ENCODE measurements around the gene HLA-B. TPM values are rescaled to one million over a fixed set of nuclear protein-coding genes. Genes with fewer than 3 reads are reported as not detected.

Gene HLA-B
- total and polyA plus RNA-seq, 3 experiments from 2014 or later, result 3,705 to 8,337 (median 3,812) TPM

GRCh38 chr6:31317036-31317435 lies 39.9 kb downstream of the HLA-B start:
- CTCF ChIA-PET, result no interaction called here

GRCh38 chr6:31309641-31310040 lies 47.3 kb downstream of the HLA-B start:
- peak overlapping the region; percentile 18 to 83 (median 52) for H3K4me3 Mint-ChIP-seq
- Histone ChIP-seq H3K9me3 (ENCODE audit: low read length) (no peaks in the 10 kb centered on the region), H3K27ac (ENCODE audit: low read depth, low read length) (no peak overlapping the region), H3K4me3 (ENCODE audit: low read length) (no peak overlapping the region), H3K27me3 (ENCODE audit: insufficient read depth, low read length, poor library complexity, severe bottlenecking) (peaks cover 3% of the 10 kb centered on the region), H3K4me1 (ENCODE audit: insufficient read depth, low read length) (peaks cover 3% of the 10 kb centered on the region), H3K36me3 (ENCODE audit: insufficient read depth, low read length) (no peaks in the 10 kb centered on the region)
- no peak overlapping the region for H3K27ac Mint-ChIP-seq
- H3K9me3 Mint-ChIP-seq, result no peaks in the 10 kb centered on the region
- DNase-seq, result no peak
- H3K36me3 Mint-ChIP-seq, result no peaks in the 10 kb centered on the region
- ChIA-PET CTCF (interaction anchor here (1.4 to 2.3 kb wide), 2 partner anchors 20 to 113 kb away, joined by 4 to 9 read pairs; no protein-coding TSS in a partner anchor), POLR2A (interaction anchor here (1.5 kb wide), 1 partner anchor 45 kb away, joined by 6 read pairs; no protein-coding TSS in a partner anchor)
- peaks cover 9 to 22% of the 10 kb centered on the region in 2 donors for H3K27me3 Mint-ChIP-seq
- H3K4me1 Mint-ChIP-seq, result peaks cover 0 to 10% (median 6%) of the 10 kb centered on the region in 3 donors

More at GRCh38 chr6:31317036-31317435, 39.9 kb downstream of the HLA-B start:
- peaks cover 4% of the 10 kb centered on the region for H3K27me3 ChIP-seq (ENCODE audit: insufficient read depth, low read length, poor library complexity, severe bottlenecking)
- no peaks in the 10 kb centered on the region for H3K9me3 ChIP-seq (ENCODE audit: low read length)
- Mint-ChIP-seq H3K4me3 (no peak overlapping the region), H3K9me3 (no peaks in the 10 kb centered on the region), H3K36me3 (no peaks in the 10 kb centered on the region), H3K27me3 (peaks cover 3 to 65% of the 10 kb centered on the region in 2 donors), H3K4me1 (no peaks in the 10 kb centered on the region), H3K27ac (no peak overlapping the region)
- no peak for DNase-seq
- H3K36me3 ChIP-seq (ENCODE audit: insufficient read depth, low read length), result no peaks in the 10 kb centered on the region
- no peak overlapping the region for H3K27ac ChIP-seq (ENCODE audit: low read depth, low read length)
- POLR2A ChIA-PET, result no interaction called here
- H3K4me1 ChIP-seq (ENCODE audit: insufficient read depth, low read length), result no peaks in the 10 kb centered on the region
- no peak overlapping the region for H3K4me3 ChIP-seq (ENCODE audit: low read length)

- H3K4me3 Mint-ChIP-seq, result peak overlapping the region in 6 of 7 donors; percentile 24 to 91 (median 86)
- CTCF ChIA-PET, result interaction anchor here (1.4 to 2.4 kb wide), 3 partner anchors 21 to 112 kb away, joined by 4 to 9 read pairs (median 9); no protein-coding TSS in a partner anchor
- peak overlapping the region; percentile 57 for H3K4me3 ChIP-seq (ENCODE audit: low read length)
Measured at GRCh38 chr6:31308845-31309175, 48.2 kb downstream of the HLA-B start.

GRCh38 chr6:31308050-31308844 lies 48.7 kb downstream of the HLA-B start:
- H3K36me3 ChIP-seq (ENCODE audit: insufficient read depth, low read length), result no peaks in the 10 kb centered on the region
- H3K9me3 Mint-ChIP-seq, result no peaks in the 10 kb centered on the region
- H3K27me3 Mint-ChIP-seq, result peaks cover 11 to 13% of the 10 kb centered on the region in 2 donors
- CTCF ChIA-PET, result interaction anchor here (0.8 to 2.4 kb wide), 4 partner anchors 21 to 179 kb away, joined by 4 to 9 read pairs (median 6); no protein-coding TSS in a partner anchor
- peak overlapping the region; percentile 57 for H3K4me3 ChIP-seq (ENCODE audit: low read length)
- peak; percentile 47 to 84 (median 76) for DNase-seq
- H3K27ac Mint-ChIP-seq, result peak overlapping the region in 5 of 8 donors; percentile 74 to 94 (median 84)
- peaks cover 0 to 10% (median 6%) of the 10 kb centered on the region in 3 donors for H3K4me1 Mint-ChIP-seq
- H3K4me3 Mint-ChIP-seq, result peak overlapping the region; percentile 83 to 92 (median 86)
- POLR2A ChIA-PET, result interaction anchor here (0.6 to 1.8 kb wide), 8 partner anchors 19 to 1559 kb away, joined by 3 to 10 read pairs (median 3); partner anchors contain the start of gene HLA-C
- peaks cover 3% of the 10 kb centered on the region for H3K27me3 ChIP-seq (ENCODE audit: insufficient read depth, low read length, poor library complexity, severe bottlenecking)
- H3K36me3 Mint-ChIP-seq, result no peaks in the 10 kb centered on the region
- no peaks in the 10 kb centered on the region for H3K9me3 ChIP-seq (ENCODE audit: low read length)
- peaks cover 3% of the 10 kb centered on the region for H3K4me1 ChIP-seq (ENCODE audit: insufficient read depth, low read length)
- H3K27ac ChIP-seq (ENCODE audit: low read depth, low read length), result no peak overlapping the region

More at GRCh38 chr6:31308845-31309175, 48.2 kb downstream of the HLA-B start:
- POLR2A ChIA-PET, result interaction anchor here (0.6 to 1.8 kb wide), 5 partner anchors 20 to 390 kb away, joined by 3 to 10 read pairs (median 3); partner anchors contain the start of gene HLA-C
- Mint-ChIP-seq H3K27me3 (peaks cover 9 to 14% of the 10 kb centered on the region in 2 donors), H3K9me3 (no peaks in the 10 kb centered on the region), H3K27ac (no peak overlapping the region), H3K36me3 (no peaks in the 10 kb centered on the region), H3K4me1 (peaks cover 0 to 10% (median 6%) of the 10 kb centered on the region in 3 donors)
- no peak for DNase-seq
- H3K9me3 ChIP-seq (ENCODE audit: low read length), result no peaks in the 10 kb centered on the region
- H3K27me3 ChIP-seq (ENCODE audit: insufficient read depth, low read length, poor library complexity, severe bottlenecking), result peaks cover 3% of the 10 kb centered on the region
- no peaks in the 10 kb centered on the region for H3K36me3 ChIP-seq (ENCODE audit: insufficient read depth, low read length)
- peaks cover 3% of the 10 kb centered on the region for H3K4me1 ChIP-seq (ENCODE audit: insufficient read depth, low read length)
- no peak overlapping the region for H3K27ac ChIP-seq (ENCODE audit: low read depth, low read length)

GRCh38 chr6:31307669-31308049 lies 49.3 kb downstream of the HLA-B start:
- H3K4me3 ChIP-seq (ENCODE audit: low read length), result peak overlapping the region; percentile 57

GRCh38 chr6:31305703-31306219 lies 51.2 kb downstream of the HLA-B start:
- ChIA-PET POLR2A (interaction anchor here (0.6 kb wide), 1 partner anchor 37 kb away, joined by 16 read pairs; no protein-coding TSS in a partner anchor), CTCF (no interaction called here)
- Histone ChIP-seq H3K4me3 (ENCODE audit: low read length) (no peak overlapping the region), H3K36me3 (ENCODE audit: insufficient read depth, low read length) (no peaks in the 10 kb centered on the region), H3K4me1 (ENCODE audit: insufficient read depth, low read length) (peaks cover 3% of the 10 kb centered on the region), H3K27me3 (ENCODE audit: insufficient read depth, low read length, poor library complexity, severe bottlenecking) (peaks cover 3% of the 10 kb centered on the region), H3K27ac (ENCODE audit: low read depth, low read length) (no peak overlapping the region), H3K9me3 (ENCODE audit: low read length) (no peaks in the 10 kb centered on the region)
- no peaks in the 10 kb centered on the region for H3K9me3 Mint-ChIP-seq
- H3K27me3 Mint-ChIP-seq, result peaks cover 13 to 20% of the 10 kb centered on the region in 2 donors
- H3K36me3 Mint-ChIP-seq, result no peaks in the 10 kb centered on the region
- H3K4me1 Mint-ChIP-seq, result peaks cover 0 to 10% (median 6%) of the 10 kb centered on the region in 3 donors
- no peak overlapping the region for H3K4me3 Mint-ChIP-seq
- no peak overlapping the region for H3K27ac Mint-ChIP-seq
- DNase-seq, result no peak

More at GRCh38 chr6:31307669-31308049, 49.3 kb downstream of the HLA-B start:
- POLR2A ChIA-PET, result interaction anchor here (0.6 to 1.8 kb wide), 6 partner anchors 19 to 1558 kb away, joined by 3 to 10 read pairs (median 3); partner anchors contain the start of gene HLA-C
- Mint-ChIP-seq H3K27me3 (peaks cover 13 to 15% of the 10 kb centered on the region in 2 donors), H3K27ac (no peak overlapping the region), H3K4me1 (peaks cover 0 to 10% (median 6%) of the 10 kb centered on the region in 3 donors), H3K9me3 (no peaks in the 10 kb centered on the region), H3K36me3 (no peaks in the 10 kb centered on the region), H3K4me3 (peak overlapping the region in 5 of 7 donors; percentile 34 to 91 (median 86))
- H3K27ac ChIP-seq (ENCODE audit: low read depth, low read length), result no peak overlapping the region
- no peaks in the 10 kb centered on the region for H3K36me3 ChIP-seq (ENCODE audit: insufficient read depth, low read length)
- H3K9me3 ChIP-seq (ENCODE audit: low read length), result no peaks in the 10 kb centered on the region
- CTCF ChIA-PET, result interaction anchor here (0.8 to 2.4 kb wide), 3 partner anchors 59 to 178 kb away, joined by 4 to 9 read pairs (median 9); no protein-coding TSS in a partner anchor
- H3K4me1 ChIP-seq (ENCODE audit: insufficient read depth, low read length), result peaks cover 3% of the 10 kb centered on the region
- H3K27me3 ChIP-seq (ENCODE audit: insufficient read depth, low read length, poor library complexity, severe bottlenecking), result peaks cover 3% of the 10 kb centered on the region
- DNase-seq, result no peak

GRCh38 chr6:31304683-31305082 lies 52.3 kb downstream of the HLA-B start:
- H3K9me3 ChIP-seq (ENCODE audit: low read length), result no peaks in the 10 kb centered on the region
- Mint-ChIP-seq H3K27ac (no peak overlapping the region), H3K4me1 (peaks cover 0 to 10% (median 6%) of the 10 kb centered on the region in 3 donors), H3K36me3 (no peaks in the 10 kb centered on the region), H3K27me3 (peaks cover 13 to 23% of the 10 kb centered on the region in 2 donors), H3K9me3 (no peaks in the 10 kb centered on the region), H3K4me3 (no peak overlapping the region)
- ChIA-PET CTCF (no interaction called here), POLR2A (no interaction called here)
- H3K4me3 ChIP-seq (ENCODE audit: low read length), result no peak overlapping the region
- no peak overlapping the region for H3K27ac ChIP-seq (ENCODE audit: low read depth, low read length)
- peaks cover 3% of the 10 kb centered on the region for H3K4me1 ChIP-seq (ENCODE audit: insufficient read depth, low read length)
- H3K27me3 ChIP-seq (ENCODE audit: insufficient read depth, low read length, poor library complexity, severe bottlenecking), result peaks cover 3% of the 10 kb centered on the region
- H3K36me3 ChIP-seq (ENCODE audit: insufficient read depth, low read length), result no peaks in the 10 kb centered on the region
- DNase-seq, result no peak
